Smooth muscle cell (in vitro differentiated cells): ENCODE measurements around the gene ELL. TPM values are rescaled to one million over a fixed set of nuclear protein-coding genes. Genes with fewer than 3 reads are reported as not detected.

Experiments used
- DNase-seq: peaks from one replicate; lab custom pipeline; 2025; ENCODE audit not compliant: unreplicated experiment; lab: John Stamatoyannopoulos, UW
- H2AFZ ChIP-seq: fragments of 200-600 bp; sonication (generic); 2 replicates; pipeline ENCODE4 v1.6.0; 2016; ENCODE audit warnings: antibody characterized with exemption, low read depth, mild to moderate bottlenecking
- H3F3A ChIP-seq: fragments of 200-600 bp; sonication (generic); 2 replicates; pipeline ENCODE4 v1.6.0; 2017; ENCODE audit warnings: antibody characterized with exemption, low read depth
- H3K27ac ChIP-seq: fragments of 200-600 bp; sonication (generic); 2 replicates; pipeline ENCODE4 v1.5.1; 2016; ENCODE audit warnings: low read depth, mild to moderate bottlenecking
- H3K27me3 ChIP-seq: fragments of 200-600 bp; sonication (generic); 2 replicates; pipeline ENCODE4 v1.6.1; 2016; ENCODE audit warnings: low read depth, mild to moderate bottlenecking
- H3K36me3 ChIP-seq: fragments of 200-600 bp; sonication (generic); 2 replicates; pipeline ENCODE4 v1.5.1; 2016; ENCODE audit warnings: low read depth
- H3K4me1 ChIP-seq: fragments of 200-600 bp; sonication (generic); 2 replicates; pipeline ENCODE4 v1.5.1; 2016; ENCODE audit warnings: low read depth
- H3K4me2 ChIP-seq: fragments of 200-600 bp; sonication (generic); 2 replicates; pipeline ENCODE4 v1.6.0; 2016; ENCODE audit warnings: mild to moderate bottlenecking
- H3K4me3 ChIP-seq: fragments of 200-600 bp; sonication (generic); 2 replicates; pipeline ENCODE4 v1.5.1; 2016; ENCODE audit warnings: mild to moderate bottlenecking
- H3K79me2 ChIP-seq: fragments of 200-600 bp; sonication (generic); 2 replicates; pipeline ENCODE4 v1.6.0; 2016; ENCODE audit warnings: low read depth, mild to moderate bottlenecking
- H3K9ac ChIP-seq: fragments of 200-600 bp; sonication (generic); 2 replicates; pipeline ENCODE4 v1.6.0; 2016; ENCODE audit warnings: low read depth
- H3K9me3 ChIP-seq: fragments of 200-600 bp; sonication (generic); replicated peaks from 2 replicates; pipeline ENCODE4 v1.5.1; 2016; ENCODE audit warnings: low read depth
- H4K20me1 ChIP-seq: fragments of 200-600 bp; sonication (generic); 2 replicates; pipeline ENCODE4 v1.6.0; 2016; ENCODE audit warnings: low read depth
- WGBS: methylation state at CpG from one replicate; pipeline ENCODE4 v1.1.7; 2016; ENCODE audit warnings: low lambda C conversion rate; 5-methylcytosine and 5-hydroxymethylcytosine counted together
- polyA plus RNA-seq: library from polyadenylated mRNA; unstranded; fragments of >200 nt; fragmentation: Nextera tagmentation; extraction: Ambion mirVana; gene quantifications from 2 replicates; pipeline ENCODE4 v1.2.1, GENCODE V29; 2016
- total RNA-seq: library from RNA; depleted of rRNA; stranded (reverse); fragments of >200 nt; gene quantifications from 2 replicates; pipeline ENCODE4 v1.2.3, GENCODE V29; 2014
- TF ChIP-seq, protein P1 (sequence below): fragments of 200-600 bp; sonication (generic); IDR thresholded peaks from 2 replicates; pipeline ENCODE4 v1.5.1; 2017; ENCODE audit warnings: borderline replicate concordance, mild to moderate bottlenecking, antibody characterized with exemption; ENCODE audit not compliant: insufficient read depth, poor library complexity, severe bottlenecking

The ELL gene
- total and polyA plus RNA-seq, 2 experiments from 2014 or later, result 12.8 to 15.2 TPM

GRCh38 chr19:18469069-18469846 lies 52.6 kb downstream of the ELL start:
- no peaks in the 10 kb centered on the region for H3K36me3 ChIP-seq
- H3F3A ChIP-seq, result peaks cover 7% of the 10 kb centered on the region
- 79% methylated on average over 28 of the region's 28 CpGs for WGBS
- H2AFZ ChIP-seq, result no peak overlapping the region
- no peaks in the 10 kb centered on the region for H3K9me3 ChIP-seq
- H3K4me3 ChIP-seq, result no peak overlapping the region
- peaks cover 93% of the 10 kb centered on the region for H4K20me1 ChIP-seq
- no peak overlapping the region for H3K27ac ChIP-seq
- no peak overlapping the region for H3K9ac ChIP-seq
- peaks cover 18% of the 10 kb centered on the region for H3K79me2 ChIP-seq
- H3K4me2 ChIP-seq, result no peak overlapping the region
- peak; percentile 14 for DNase-seq
- TF ChIP-seq, protein P1, sequence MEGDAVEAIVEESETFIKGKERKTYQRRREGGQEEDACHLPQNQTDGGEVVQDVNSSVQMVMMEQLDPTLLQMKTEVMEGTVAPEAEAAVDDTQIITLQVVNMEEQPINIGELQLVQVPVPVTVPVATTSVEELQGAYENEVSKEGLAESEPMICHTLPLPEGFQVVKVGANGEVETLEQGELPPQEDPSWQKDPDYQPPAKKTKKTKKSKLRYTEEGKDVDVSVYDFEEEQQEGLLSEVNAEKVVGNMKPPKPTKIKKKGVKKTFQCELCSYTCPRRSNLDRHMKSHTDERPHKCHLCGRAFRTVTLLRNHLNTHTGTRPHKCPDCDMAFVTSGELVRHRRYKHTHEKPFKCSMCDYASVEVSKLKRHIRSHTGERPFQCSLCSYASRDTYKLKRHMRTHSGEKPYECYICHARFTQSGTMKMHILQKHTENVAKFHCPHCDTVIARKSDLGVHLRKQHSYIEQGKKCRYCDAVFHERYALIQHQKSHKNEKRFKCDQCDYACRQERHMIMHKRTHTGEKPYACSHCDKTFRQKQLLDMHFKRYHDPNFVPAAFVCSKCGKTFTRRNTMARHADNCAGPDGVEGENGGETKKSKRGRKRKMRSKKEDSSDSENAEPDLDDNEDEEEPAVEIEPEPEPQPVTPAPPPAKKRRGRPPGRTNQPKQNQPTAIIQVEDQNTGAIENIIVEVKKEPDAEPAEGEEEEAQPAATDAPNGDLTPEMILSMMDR, result peak; percentile 79
- H3K4me1 ChIP-seq, result no peaks in the 10 kb centered on the region
- H3K27me3 ChIP-seq, result no peaks in the 10 kb centered on the region

GRCh38 chr19:18468517-18468916 lies 53.4 kb downstream of the ELL start:
- no peak for DNase-seq
- Histone ChIP-seq H3K79me2 (peaks cover 10% of the 10 kb centered on the region), H2AFZ (no peak overlapping the region), H3K9ac (no peak overlapping the region), H3K4me1 (no peaks in the 10 kb centered on the region), H3F3A (peaks cover 7% of the 10 kb centered on the region), H3K27ac (no peak overlapping the region), H3K4me3 (no peak overlapping the region), H4K20me1 (peaks cover 93% of the 10 kb centered on the region), H3K27me3 (no peaks in the 10 kb centered on the region), H3K4me2 (no peak overlapping the region), H3K9me3 (no peaks in the 10 kb centered on the region), H3K36me3 (no peaks in the 10 kb centered on the region)
- WGBS, result 91% methylated on average over 3 of the region's 3 CpGs
- TF ChIP-seq, protein P1, result no peak

- Histone ChIP-seq H3F3A (peaks cover 7% of the 10 kb centered on the region), H3K27me3 (no peaks in the 10 kb centered on the region), H3K4me2 (no peak overlapping the region), H3K36me3 (no peaks in the 10 kb centered on the region), H3K27ac (no peak overlapping the region), H3K9me3 (no peaks in the 10 kb centered on the region), H3K9ac (no peak overlapping the region), H3K4me1 (no peaks in the 10 kb centered on the region), H3K79me2 (peaks cover 6% of the 10 kb centered on the region), H4K20me1 (peaks cover 92% of the 10 kb centered on the region), H2AFZ (no peak overlapping the region), H3K4me3 (no peak overlapping the region)
- DNase-seq, result no peak
- TF ChIP-seq, protein P1, result no peak
- 94% methylated on average over 3 of the region's 3 CpGs for WGBS
Measured at GRCh38 chr19:18467978-18468377, 53.9 kb downstream of the ELL start.

- DNase-seq, result no peak
- H4K20me1 ChIP-seq, result peaks cover 96% of the 10 kb centered on the region
- H3K79me2 ChIP-seq, result peaks cover 6% of the 10 kb centered on the region
- H3K4me1 ChIP-seq, result no peaks in the 10 kb centered on the region
- no peaks in the 10 kb centered on the region for H3K27me3 ChIP-seq
- no peaks in the 10 kb centered on the region for H3K36me3 ChIP-seq
- H3K9me3 ChIP-seq, result no peaks in the 10 kb centered on the region
- TF ChIP-seq, protein P1, result no peak
- H3K27ac ChIP-seq, result no peak overlapping the region
- H2AFZ ChIP-seq, result no peak overlapping the region
- no peak overlapping the region for H3K4me2 ChIP-seq
- no peak overlapping the region for H3K9ac ChIP-seq
- H3K4me3 ChIP-seq, result no peak overlapping the region
- WGBS, result 95% methylated on average over 11 of the region's 11 CpGs
- H3F3A ChIP-seq, result peaks cover 7% of the 10 kb centered on the region
Measured at GRCh38 chr19:18466354-18466753, 55.5 kb downstream of the ELL start.
